Spleen (tissue), 11 donors: ENCODE data around the gene IL25. TPM values are rescaled to one million over a fixed set of nuclear protein-coding genes. Genes with fewer than 3 reads are reported as not detected.
"Not testable (repeated sequence)": the region's sequence is repeated elsewhere in the genome, so short reads cannot be mapped to it uniquely, and the experiment has no call there.

Experiments used
- DNase-seq: peaks from one replicate; pipeline ENCODE4 v3.0.0-alpha.2; 2020
- H3K27ac ChIP-seq, 8 donors: fragments of 200-600 bp; sonication (generic) in 7 of 8; 1 replicate in 4 of 8; 2 replicates in 4 of 8; pipeline versions ENCODE4 v1.5.0 to v1.8.0; 2016 to 2021; ENCODE audit warnings: inconsistent platforms in 4 of 8, mild to moderate bottlenecking in 4 of 8, moderate library complexity in 1 of 8
- H3K27me3 ChIP-seq, 7 donors: fragments of 200-600 bp; sonication (generic) in 6 of 7; replicated peaks in 1 of 7; 1 replicate in 4 of 7; 2 replicates in 3 of 7; pipeline versions ENCODE4 v1.5.0 to v1.8.0; 2016 to 2021; ENCODE audit warnings: inconsistent platforms in 3 of 7, mild to moderate bottlenecking in 1 of 7
- H3K36me3 ChIP-seq, 6 donors: fragments of 200-600 bp; sonication (generic) in 5 of 6; 1 replicate in 4 of 6; 2 replicates in 2 of 6; pipeline versions ENCODE4 v1.5.0 to v1.8.0; 2016 to 2021; ENCODE audit warnings: inconsistent platforms in 2 of 6
- H3K4me1 ChIP-seq, 6 donors: fragments of 200-600 bp; sonication (generic) in 5 of 6; 1 replicate in 3 of 6; 2 replicates in 3 of 6; pipeline versions ENCODE4 v1.5.0 to v1.8.0; 2016 to 2021; ENCODE audit warnings: inconsistent platforms in 3 of 6
- H3K4me3 ChIP-seq, 8 donors: fragments of 200-600 bp; sonication (generic) in 7 of 8; 1 replicate in 4 of 8; 2 replicates in 4 of 8; pipeline versions ENCODE4 v1.5.0 to v1.8.0; 2016 to 2021; ENCODE audit warnings: inconsistent platforms in 4 of 8, mild to moderate bottlenecking in 4 of 8, moderate library complexity in 2 of 8
- H3K9me3 ChIP-seq, 8 donors: fragments of 200-600 bp; sonication (generic) in 7 of 8; 1 replicate in 4 of 8; 2 replicates in 4 of 8; pipeline versions ENCODE4 v1.5.0 to v1.8.0; 2016 to 2021; ENCODE audit warnings: inconsistent platforms in 4 of 8
- POLR2A ChIP-seq, 3 donors: fragments of 450-650 bp; IDR thresholded peaks; one replicate each; pipeline ENCODE4 v1.5.1; 2017; ENCODE audit warnings: antibody characterized with exemption in 3 of 3, mild to moderate bottlenecking in 1 of 3
- POLR2AphosphoS5 ChIP-seq, 3 donors: sonication (generic); formaldehyde crosslinking; IDR thresholded peaks; one replicate each; pipeline ENCODE4 v1.5.1; 2017; ENCODE audit warnings: antibody characterized with exemption in 3 of 3
- WGBS, 5 donors: extraction: QIAGEN DNeasy Blood & Tissue Kit in 3 of 5; methylation state at CpG; one replicate each; pipeline versions ENCODE4 v1.1.5 to v1.1.7; 2013 to 2018; 5-methylcytosine and 5-hydroxymethylcytosine counted together
- intact Hi-C: fragments of 100-400 bp; cut with DNase I; formaldehyde crosslinking; loops from one replicate; pipeline ENCODE4 v1.15.0; 2023; ENCODE audit warnings: low total_unique reads
- microRNA-seq, 3 donors: library from miRNA; unstranded; fragments of <30 nt; microRNA quantifications; one replicate each; pipeline versions ENCODE4 to v1.1.0, GENCODE V29; 2019 to 2020
- polyA plus RNA-seq, 3 donors: library from polyadenylated mRNA; stranded (reverse); fragments of 200-250 nt; gene quantifications; one replicate each; pipeline ENCODE4 v1.2.1, GENCODE V29; 2013
- small RNA-seq, 4 donors: library from RNA; depleted of rRNA; stranded (forward); fragments of <200 nt; gene quantifications; one replicate each; pipeline ENCODE3, GENCODE V24; 2016
- total RNA-seq, 7 donors: library from RNA; depleted of rRNA in 3 of 7; stranded (reverse); fragments of >200 nt in 3 of 7; fragmentation: NEBNext Ultra II Directional in 4 of 7; extraction: Animal tissue kit (Norgen Biotek cat#: 25700) in 4 of 7; gene quantifications; one replicate each; pipeline versions ENCODE4 v1.1.0 to v1.2.1, GENCODE V29; 2016 to 2021
- TF ChIP-seq, protein P1 (sequence below), 11 experiments: fragments of 200-600 bp in 7 of 11; fragments of 450-650 bp in 4 of 11; sonication (generic) in 4 of 11; IDR thresholded peaks in 8 of 11; conservative IDR thresholded peaks in 3 of 11; 1 replicate in 7 of 11; 2 replicates in 4 of 11; pipeline versions ENCODE4 v1.4.0 to v1.8.0; 2016 to 2021; ENCODE audit warnings: antibody characterized with exemption in 11 of 11, inconsistent platforms in 4 of 11, mild to moderate bottlenecking in 1 of 11
- donor health status: healthy with polysubstance abuse.
- donor health status: DM: no; HTN: no; CAD: no; lungs with moderate emphysema.
- donor health status: DM: no; HTN: no; CAD: no.
- donor health status: Bipolar disorder and iron deficiency.
- donor health status: healthy.
- donor health status: DM: no; HTN: no; CAD: no.
- donor health status: DM: yes; HTN: yes; CAD: no.

Gene IL25
- total and polyA plus RNA-seq, 10 donors, result not detected

- TF ChIP-seq, protein P1, sequence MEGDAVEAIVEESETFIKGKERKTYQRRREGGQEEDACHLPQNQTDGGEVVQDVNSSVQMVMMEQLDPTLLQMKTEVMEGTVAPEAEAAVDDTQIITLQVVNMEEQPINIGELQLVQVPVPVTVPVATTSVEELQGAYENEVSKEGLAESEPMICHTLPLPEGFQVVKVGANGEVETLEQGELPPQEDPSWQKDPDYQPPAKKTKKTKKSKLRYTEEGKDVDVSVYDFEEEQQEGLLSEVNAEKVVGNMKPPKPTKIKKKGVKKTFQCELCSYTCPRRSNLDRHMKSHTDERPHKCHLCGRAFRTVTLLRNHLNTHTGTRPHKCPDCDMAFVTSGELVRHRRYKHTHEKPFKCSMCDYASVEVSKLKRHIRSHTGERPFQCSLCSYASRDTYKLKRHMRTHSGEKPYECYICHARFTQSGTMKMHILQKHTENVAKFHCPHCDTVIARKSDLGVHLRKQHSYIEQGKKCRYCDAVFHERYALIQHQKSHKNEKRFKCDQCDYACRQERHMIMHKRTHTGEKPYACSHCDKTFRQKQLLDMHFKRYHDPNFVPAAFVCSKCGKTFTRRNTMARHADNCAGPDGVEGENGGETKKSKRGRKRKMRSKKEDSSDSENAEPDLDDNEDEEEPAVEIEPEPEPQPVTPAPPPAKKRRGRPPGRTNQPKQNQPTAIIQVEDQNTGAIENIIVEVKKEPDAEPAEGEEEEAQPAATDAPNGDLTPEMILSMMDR (IDR thresholded peaks at IDR 0.05 in 8 of 11, conservative IDR thresholded peaks at IDR 0.05 in 3 of 11), result no peak
- no peak for TF ChIP-seq POLR2AphosphoS5 (IDR thresholded peaks at IDR 0.05)
- H3K4me3 ChIP-seq, result no peak overlapping the region
- intact Hi-C loops, result no loop called here
These were observed 49.0 kb downstream of the IL25 start for GRCh38 chr14:23421594-23421993.

DNA sequence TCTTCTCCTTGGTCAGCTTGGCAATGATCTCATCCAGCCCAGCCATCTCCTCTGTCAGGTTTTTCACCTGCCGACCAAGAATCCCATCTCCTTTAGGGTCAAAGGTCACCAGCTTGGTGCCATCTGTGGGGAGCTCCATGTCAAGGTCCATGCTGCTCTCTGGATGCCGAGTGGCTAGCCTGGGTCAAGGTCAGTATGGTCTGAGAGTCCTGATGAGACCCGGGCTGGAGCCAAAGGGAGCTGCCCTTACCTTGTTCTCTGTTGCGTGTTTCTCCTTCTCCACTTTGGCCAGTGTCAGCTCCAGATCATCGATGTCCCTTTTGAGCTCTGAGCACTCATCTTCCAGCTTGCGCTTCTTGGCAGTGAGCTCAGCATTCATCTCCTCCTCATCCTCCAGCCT is 51.0 kb downstream of the IL25 start:
- 85 to 89% (median 88%) methylated on average over 6 of the region's 6 CpGs for WGBS, 5 donors
- TF ChIP-seq POLR2AphosphoS5 (IDR thresholded peaks at IDR 0.05) (no peak), POLR2A (IDR thresholded peaks at IDR 0.05) (no peak)
- TF ChIP-seq, protein P1 (IDR thresholded peaks at IDR 0.05 in 8 of 11, conservative IDR thresholded peaks at IDR 0.05 in 3 of 11), result no peak
- H3K9me3 ChIP-seq, result no peaks in the 10 kb centered on the region

More at GRCh38 chr14:23421594-23421993, 49.0 kb downstream of the IL25 start:
- Histone ChIP-seq H3K27me3 (peaks cover 0 to 29% (median 0%) of the 10 kb centered on the region in 7 donors), H3K27ac (no peak overlapping the region), H3K9me3 (no peaks in the 10 kb centered on the region), H3K4me1 (no peaks in the 10 kb centered on the region), H3K36me3 (no peaks in the 10 kb centered on the region)
- DNase-seq, result no peak

DNA sequence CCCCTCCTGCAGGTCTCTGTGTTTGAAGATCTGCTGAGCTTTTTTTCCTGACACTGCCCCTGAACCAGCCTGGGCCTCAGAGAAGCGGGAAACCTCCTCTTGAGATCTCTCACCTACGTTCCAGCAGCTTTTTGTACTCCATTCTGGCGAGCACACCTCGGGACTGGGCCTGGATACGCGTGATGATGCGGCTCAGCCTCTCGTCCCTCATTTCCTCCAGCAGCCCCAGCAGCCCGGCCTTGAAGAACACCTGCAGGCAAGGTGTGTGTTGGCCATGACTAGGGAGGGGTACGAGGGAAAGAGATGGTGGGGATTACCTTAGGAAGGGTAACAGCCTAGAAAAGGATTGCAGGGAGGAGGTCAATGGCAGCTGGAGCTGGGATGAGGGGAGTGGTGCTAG is 52.6 kb downstream of the IL25 start:
- DNase-seq, result no peak
- Histone ChIP-seq H3K4me3 (no peak overlapping the region), H3K27ac (no peak overlapping the region), H3K36me3 (no peaks in the 10 kb centered on the region), H3K4me1 (no peaks in the 10 kb centered on the region), H3K9me3 (no peaks in the 10 kb centered on the region), H3K27me3 (peaks cover 0 to 18% (median 0%) of the 10 kb centered on the region in 7 donors)
- no peak for TF ChIP-seq POLR2AphosphoS5 (IDR thresholded peaks at IDR 0.05)
- TF ChIP-seq, protein P1 (IDR thresholded peaks at IDR 0.05 in 8 of 11, conservative IDR thresholded peaks at IDR 0.05 in 3 of 11), result no peak
- WGBS, 5 donors, result 74 to 89% (median 79%) methylated on average over 10 of the region's 10 CpGs
- intact Hi-C loops, result no loop called here

More for the DNA sequence above, 51.0 kb downstream of the IL25 start:
- intact Hi-C loops, result no loop called here
- no peak overlapping the region for H3K4me3 ChIP-seq
- H3K4me1 ChIP-seq, result no peaks in the 10 kb centered on the region
- H3K36me3 ChIP-seq, result no peaks in the 10 kb centered on the region
- no peak overlapping the region for H3K27ac ChIP-seq
- DNase-seq, result no peak
- H3K27me3 ChIP-seq, result peaks cover 0 to 14% (median 0%) of the 10 kb centered on the region in 7 donors

GRCh38 chr14:23425798-23426197 is 53.2 kb downstream of the IL25 start:
- H3K27ac ChIP-seq, H3K9me3 ChIP-seq, H3K4me1 ChIP-seq, H3K4me3 ChIP-seq, H3K36me3 ChIP-seq, intact Hi-C loops: not testable (repeated sequence)
- peaks cover 0 to 13% (median 0%) of the 10 kb centered on the region in 7 donors for H3K27me3 ChIP-seq
- peak; percentile 41 for DNase-seq
- whole genome bisulfite sequencing, 5 donors, result 72 to 83% (median 78%) methylated on average over 6 of the region's 6 CpGs

Small RNA genes lying within 50 kb of the gene (microRNA-seq; reads per million reads assigned to microRNA genes)
- gene MIR208A (0 to 0.36 (median 0) reads per million in 3 donors), gene MIR208B (0.28 to 0.36 (median 0.35) reads per million in 3 donors)

Small RNA genes lying within 50 kb of the gene (small RNA-seq; reads per million reads assigned to genes)
- 0 reads per million in 4 donors for gene MIR208A
- 0 reads per million in 4 donors for gene MIR208B

Other genes starting within 250 kb of the IL25 start
- gene SLC7A8, start 189.1 kb upstream of the IL25 start, total RNA-seq, result 100 to 1,000 TPM in 1 of 7 donors, 10 to 100 TPM in 6; 23.5 to 106 (median 68.0) TPM
- 1 to 10 TPM; 3.5 to 8.7 (median 6.7) TPM for gene SLC7A8, start 189.1 kb upstream of the IL25 start, polyA plus RNA-seq
- not detected for gene RNF212B, start 134.9 kb upstream of the IL25 start, total RNA-seq
- gene RNF212B, start 134.9 kb upstream of the IL25 start, polyA plus RNA-seq, result not detected
- 10 to 100 TPM in 2 of 7 donors, 1 to 10 TPM in 5; 7.3 to 13.0 (median 9.1) TPM for gene HOMEZ, start 86.7 kb upstream of the IL25 start, total RNA-seq
- gene HOMEZ, start 86.7 kb upstream of the IL25 start, polyA plus RNA-seq, result 1 to 10 TPM; 3.1 to 5.4 (median 5.0) TPM
- gene PPP1R3E, start 70.0 kb upstream of the IL25 start, total RNA-seq, result 10 to 100 TPM; 18.6 to 31.7 (median 20.8) TPM
- gene PPP1R3E, start 70.0 kb upstream of the IL25 start, polyA plus RNA-seq, result 10 to 100 TPM; 22.1 to 36.7 (median 30.3) TPM
- 10 to 100 TPM; 16.7 to 34.6 (median 24.9) TPM for gene BCL2L2, start 66.0 kb upstream of the IL25 start, total RNA-seq
- 10 to 100 TPM in 1 of 3 donors, 1 to 10 TPM in 2; 5.4 to 19.2 (median 7.5) TPM for gene BCL2L2, start 66.0 kb upstream of the IL25 start, polyA plus RNA-seq
- gene PABPN1, start 51.4 kb upstream of the IL25 start, total RNA-seq, result 100 to 1,000 TPM in 4 of 7 donors, 10 to 100 TPM in 3; 52.1 to 152 (median 132) TPM
- gene PABPN1, start 51.4 kb upstream of the IL25 start, polyA plus RNA-seq, result 100 to 1,000 TPM; 118 to 146 (median 132) TPM
- gene SLC22A17, start 19.9 kb upstream of the IL25 start, total RNA-seq, result 10 to 100 TPM in 2 of 7 donors, 1 to 10 TPM in 5; 7.1 to 13.7 (median 8.3) TPM
- gene SLC22A17, start 19.9 kb upstream of the IL25 start, polyA plus RNA-seq, result 1 to 10 TPM; 5.1 to 7.1 (median 6.3) TPM
- 1 to 10 TPM; 2.6 to 6.7 (median 4.4) TPM for gene EFS, start 7.6 kb upstream of the IL25 start, total RNA-seq
- 1 to 10 TPM; 1.8 to 4.3 (median 2.7) TPM for gene EFS, start 7.6 kb upstream of the IL25 start, polyA plus RNA-seq
- 10 to 100 TPM in 1 of 7 donors, 1 to 10 TPM in 6; 2.1 to 13.0 (median 4.3) TPM for gene CMTM5, start 4.2 kb downstream of the IL25 start, total RNA-seq
- gene CMTM5, start 4.2 kb downstream of the IL25 start, polyA plus RNA-seq, result 1 to 10 TPM; 1.3 to 4.1 (median 2.7) TPM
- under 1 TPM in 1 of 7 donors, not detected in 6; 0.82 TPM for gene MYH6, start 35.5 kb downstream of the IL25 start, total RNA-seq
- gene MYH6, start 35.5 kb downstream of the IL25 start, polyA plus RNA-seq, result under 1 TPM; 0.35 to 0.44 (median 0.37) TPM
- gene MYH7, start 62.9 kb downstream of the IL25 start, total RNA-seq, result under 1 TPM in 1 of 7 donors, not detected in 6; 0.09 TPM
- under 1 TPM; 0.06 to 0.65 (median 0.12) TPM for gene MYH7, start 62.9 kb downstream of the IL25 start, polyA plus RNA-seq
- gene NGDN, start 96.9 kb downstream of the IL25 start, total RNA-seq, result 10 to 100 TPM; 32.7 to 62.7 (median 40.0) TPM
- 10 to 100 TPM; 39.6 to 48.5 (median 40.6) TPM for gene NGDN, start 96.9 kb downstream of the IL25 start, polyA plus RNA-seq
- 1 to 10 TPM in 5 of 7 donors, under 1 TPM in 2; 0.42 to 2.9 (median 1.5) TPM for gene ZFHX2, start 179.0 kb downstream of the IL25 start, total RNA-seq
- under 1 TPM; 0.09 to 0.35 (median 0.11) TPM for gene ZFHX2, start 179.0 kb downstream of the IL25 start, polyA plus RNA-seq
- gene THTPA, start 183.5 kb downstream of the IL25 start, total RNA-seq, result 10 to 100 TPM; 16.8 to 25.4 (median 18.6) TPM
- 10 to 100 TPM in 1 of 3 donors, 1 to 10 TPM in 2; 4.5 to 14.2 (median 8.9) TPM for gene THTPA, start 183.5 kb downstream of the IL25 start, polyA plus RNA-seq
- 100 to 1,000 TPM; 139 to 261 (median 193) TPM for gene AP1G2, start 195.0 kb downstream of the IL25 start, total RNA-seq
- gene AP1G2, start 195.0 kb downstream of the IL25 start, polyA plus RNA-seq, result 100 to 1,000 TPM; 126 to 267 (median 176) TPM
- gene JPH4, start 206.0 kb downstream of the IL25 start, total RNA-seq, result 10 to 100 TPM in 2 of 7 donors, 1 to 10 TPM in 5; 1.2 to 17.3 (median 5.8) TPM
- gene JPH4, start 206.0 kb downstream of the IL25 start, polyA plus RNA-seq, result under 1 TPM; 0.70 to 0.93 (median 0.93) TPM